OCI-LY7 (cell line): ENCODE results near the gene PREP. TPM values are rescaled to one million over a fixed set of nuclear protein-coding genes. Genes with fewer than 3 reads are reported as not detected.

Experiments
- BruUV-seq: library from RNA; stranded (reverse); fragments of 400-500 nt; replicated peaks from 2 replicates; lab custom pipeline; 2021; lab: Mats Ljungman, UMichigan
- CTCF ChIA-PET: fragments of 300-600 bp; sonication (Branson Sonifier 250); formaldehyde crosslinking; loops from one replicate; lab custom pipeline; 2022; ENCODE audit warnings: antibody characterized with exemption; ENCODE audit not compliant: unreplicated experiment; lab: Charles Lee
- POLR2A ChIA-PET: fragments of 300-600 bp; sonication (Branson Sonifier 250); formaldehyde crosslinking; loops from one replicate; lab custom pipeline; 2022; ENCODE audit warnings: antibody characterized with exemption; lab: Charles Lee
- DNase-seq: peaks from one replicate; pipeline ENCODE4 v3.0.0-alpha.2; 2015; ENCODE audit warnings: low spot score
- H2AFZ ChIP-seq: fragments of 200-600 bp; sonication (generic), shearing (Covaris generic); 2 replicates; pipeline ENCODE4 v1.6.1; 2014; ENCODE audit warnings: mild to moderate bottlenecking, antibody characterized with exemption, low read length, moderate library complexity
- H3K27ac ChIP-seq: fragments of 200-600 bp; sonication (generic); 2 replicates; pipeline ENCODE4 v1.5.1; 2014; ENCODE audit warnings: mixed run types, low read depth, mild to moderate bottlenecking, moderate library complexity, low read length, inconsistent platforms; ENCODE audit not compliant: poor library complexity, severe bottlenecking
- H3K36me3 ChIP-seq: fragments of 200-600 bp; sonication (generic); 2 replicates; pipeline ENCODE4 v1.6.1; 2014; ENCODE audit warnings: mild to moderate bottlenecking, antibody characterized with exemption, low read length, moderate library complexity, mixed read lengths; ENCODE audit not compliant: insufficient read depth
- H3K4me1 ChIP-seq: fragments of 200-600 bp; sonication (generic); 2 replicates; pipeline ENCODE4 v1.5.1; 2014; ENCODE audit warnings: mild to moderate bottlenecking, low read length; ENCODE audit not compliant: insufficient read depth, poor library complexity, severe bottlenecking
- H3K4me2 ChIP-seq: fragments of 200-600 bp; sonication (generic); 2 replicates; pipeline ENCODE4 v1.6.1; 2014; ENCODE audit warnings: mild to moderate bottlenecking, low read length
- H3K4me3 ChIP-seq: fragments of 200-600 bp; sonication (generic); 2 replicates; pipeline ENCODE4 v1.5.1; 2014; ENCODE audit warnings: mild to moderate bottlenecking, low read depth, low read length; ENCODE audit not compliant: poor library complexity, severe bottlenecking
- H3K79me2 ChIP-seq: fragments of 200-600 bp; sonication (generic); 2 replicates; pipeline ENCODE4 v1.6.1; 2016; ENCODE audit warnings: low read depth, mild to moderate bottlenecking, low read length, moderate library complexity, mixed read lengths; ENCODE audit not compliant: insufficient read depth
- H3K9me2 ChIP-seq: fragments of 200-600 bp; sonication (generic); 2 replicates; pipeline ENCODE4 v1.6.1; 2016; ENCODE audit warnings: mild to moderate bottlenecking, low read length, mixed read lengths; ENCODE audit not compliant: insufficient read depth
- H3K9me3 ChIP-seq: fragments of 200-600 bp; sonication (generic); 2 replicates; pipeline ENCODE4 v1.6.1; 2014; ENCODE audit warnings: mild to moderate bottlenecking, mixed run types, low read length, mixed read lengths
- H4K20me1 ChIP-seq: fragments of 200-600 bp; sonication (generic); 2 replicates; pipeline ENCODE4 v1.6.1; 2014; ENCODE audit warnings: mild to moderate bottlenecking, antibody characterized with exemption, low read length, moderate library complexity, mixed read lengths; ENCODE audit not compliant: insufficient read depth
- EZH2phosphoT487 ChIP-seq: fragments of 200-600 bp; sonication (generic); IDR thresholded peaks from 2 replicates; pipeline ENCODE4 v1.6.1; 2018; ENCODE audit warnings: low read depth, borderline replicate concordance, mild to moderate bottlenecking, mixed run types, antibody characterized with exemption, low read length, moderate library complexity, mixed read lengths
- intact Hi-C: fragments of 100-400 bp; cut with micrococcal nuclease; formaldehyde crosslinking; loops from one replicate; pipeline ENCODE4 v1.10.0; 2022; ENCODE audit not compliant: unreplicated experiment
- total RNA-seq, 2 experiments: library from RNA; depleted of rRNA in 1 of 2; stranded (reverse); fragments of >200 nt in 1 of 2; shearing (Covaris generic) in 1 of 2; gene quantifications; 2 replicates each; pipeline ENCODE4 v1.2.3, GENCODE V29; 2014 to 2022
- TF ChIP-seq, protein P1 (sequence below): fragments of 200-600 bp; sonication (generic); conservative IDR thresholded peaks from 2 replicates; pipeline ENCODE4 v1.5.1; 2014; ENCODE audit warnings: mild to moderate bottlenecking, antibody characterized with exemption, low read length, moderate library complexity, mixed read lengths

The PREP gene
- total RNA-seq, 2 experiments from 2014 or later: 10.4 to 27.0 TPM

DNA sequence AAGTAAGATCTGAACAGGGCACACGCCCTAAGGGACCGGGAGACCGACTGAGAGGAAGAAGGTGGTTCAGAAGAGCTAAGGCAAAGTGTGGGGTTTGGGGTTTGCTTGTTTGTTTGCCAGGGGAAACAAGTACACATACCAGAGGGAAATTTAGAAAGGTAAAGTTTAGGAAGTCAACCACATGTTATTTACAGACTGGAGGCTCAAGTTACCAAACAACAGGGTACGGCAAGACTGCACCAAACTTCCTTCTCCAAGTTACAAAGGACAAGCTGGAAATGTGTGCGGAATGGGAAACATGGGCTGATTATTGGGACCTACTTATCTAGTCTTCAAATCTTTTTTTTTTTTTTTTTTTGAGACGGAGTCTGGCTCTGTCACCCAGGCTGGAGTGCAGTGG, 11.2 kb downstream of the PREP start:
- ChIA-PET CTCF (no interaction called here), POLR2A (no interaction called here)
- Histone ChIP-seq H3K4me1 (no peaks in the 10 kb centered on the region), H3K4me3 (no peak overlapping the region), H3K4me2 (no peak overlapping the region), H3K36me3 (peaks cover 28% of the 10 kb centered on the region), H2AFZ (no peak overlapping the region), H3K27ac (no peak overlapping the region), H3K9me3 (no peaks in the 10 kb centered on the region), H3K9me2 (no peaks in the 10 kb centered on the region), H3K79me2 (no peaks in the 10 kb centered on the region), H4K20me1 (no peaks in the 10 kb centered on the region)
- TF ChIP-seq, protein P1, sequence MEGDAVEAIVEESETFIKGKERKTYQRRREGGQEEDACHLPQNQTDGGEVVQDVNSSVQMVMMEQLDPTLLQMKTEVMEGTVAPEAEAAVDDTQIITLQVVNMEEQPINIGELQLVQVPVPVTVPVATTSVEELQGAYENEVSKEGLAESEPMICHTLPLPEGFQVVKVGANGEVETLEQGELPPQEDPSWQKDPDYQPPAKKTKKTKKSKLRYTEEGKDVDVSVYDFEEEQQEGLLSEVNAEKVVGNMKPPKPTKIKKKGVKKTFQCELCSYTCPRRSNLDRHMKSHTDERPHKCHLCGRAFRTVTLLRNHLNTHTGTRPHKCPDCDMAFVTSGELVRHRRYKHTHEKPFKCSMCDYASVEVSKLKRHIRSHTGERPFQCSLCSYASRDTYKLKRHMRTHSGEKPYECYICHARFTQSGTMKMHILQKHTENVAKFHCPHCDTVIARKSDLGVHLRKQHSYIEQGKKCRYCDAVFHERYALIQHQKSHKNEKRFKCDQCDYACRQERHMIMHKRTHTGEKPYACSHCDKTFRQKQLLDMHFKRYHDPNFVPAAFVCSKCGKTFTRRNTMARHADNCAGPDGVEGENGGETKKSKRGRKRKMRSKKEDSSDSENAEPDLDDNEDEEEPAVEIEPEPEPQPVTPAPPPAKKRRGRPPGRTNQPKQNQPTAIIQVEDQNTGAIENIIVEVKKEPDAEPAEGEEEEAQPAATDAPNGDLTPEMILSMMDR: no peak
- TF ChIP-seq EZH2phosphoT487: no peak
- no peak for DNase-seq
- intact Hi-C loops: no loop called here
- BruUV-seq: no TSS peak

DNA sequence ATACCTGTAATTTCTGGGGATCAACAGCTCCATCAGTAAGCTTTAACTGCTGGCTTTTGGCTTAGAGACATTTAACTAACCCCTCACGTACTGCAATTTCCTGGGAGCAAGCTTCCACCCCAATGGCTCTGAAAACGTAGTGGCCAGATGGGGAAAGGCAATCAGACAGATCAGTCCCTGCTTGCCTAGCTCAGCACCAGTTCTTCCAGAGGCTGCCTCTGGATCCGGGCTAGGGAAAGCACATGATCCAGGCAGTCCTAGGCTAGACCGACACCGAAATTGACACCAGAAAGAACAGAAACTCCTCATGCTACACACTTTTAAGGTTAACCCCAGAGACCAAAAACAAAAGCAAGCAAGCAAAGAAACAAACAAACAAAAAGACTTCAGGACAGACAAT, 13.3 kb downstream of the PREP start:
- BruUV-seq: no TSS peak
- peaks cover 14% of the 10 kb centered on the region for H3K36me3 ChIP-seq

DNA sequence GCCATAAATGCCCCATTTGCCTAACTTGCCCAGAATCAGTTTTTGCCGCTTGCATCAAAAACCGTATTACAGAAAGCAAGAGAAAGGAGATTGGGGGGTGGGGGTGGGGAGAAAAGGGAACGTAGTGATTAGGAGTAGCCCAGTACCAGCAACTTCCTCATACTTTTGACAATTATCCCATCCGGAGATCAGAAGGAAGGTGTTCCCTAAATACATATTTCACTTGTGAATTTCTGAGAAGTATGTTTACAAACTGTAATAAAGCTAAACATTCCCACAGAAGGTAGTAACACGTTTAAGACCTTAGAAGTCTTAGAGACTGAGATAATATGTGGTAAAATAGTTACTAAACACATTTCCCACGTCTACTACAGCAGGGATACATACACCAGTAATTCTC, 14.5 kb downstream of the PREP start:
- Histone ChIP-seq H3K36me3 (peaks cover 20% of the 10 kb centered on the region), H3K9me3 (no peaks in the 10 kb centered on the region), H3K79me2 (no peaks in the 10 kb centered on the region), H2AFZ (no peak overlapping the region), H3K4me1 (no peaks in the 10 kb centered on the region), H3K9me2 (no peaks in the 10 kb centered on the region), H4K20me1 (peaks cover 6% of the 10 kb centered on the region; the same call in 1 of the 2 replicates), H3K27ac (no peak overlapping the region), H3K4me3 (no peak overlapping the region), H3K4me2 (no peak overlapping the region)
- TF ChIP-seq, protein P1: no peak
- TF ChIP-seq EZH2phosphoT487: no peak
- POLR2A ChIA-PET: no interaction called here
- DNase-seq: no peak
- intact Hi-C loops: no loop called here
- CTCF ChIA-PET: no interaction called here
- no TSS peak for BruUV-seq

More for the DNA sequence above, 13.3 kb downstream of the PREP start:
- H3K79me2 ChIP-seq: no peaks in the 10 kb centered on the region
- no peak overlapping the region for H3K4me2 ChIP-seq
- H3K27ac ChIP-seq: no peak overlapping the region
- CTCF ChIA-PET: no interaction called here
- H3K9me3 ChIP-seq: no peaks in the 10 kb centered on the region
- no peak overlapping the region for H2AFZ ChIP-seq
- POLR2A ChIA-PET: interaction anchor here (0.9 kb wide), 1 partner anchor 9 kb away, joined by 3 read pairs; no protein-coding TSS in a partner anchor
- intact Hi-C loops: no loop called here
- no peak for DNase-seq
- H4K20me1 ChIP-seq: peaks cover 1% of the 10 kb centered on the region; the same call in 1 of the 2 replicates
- H3K4me3 ChIP-seq: no peak overlapping the region
- no peak for TF ChIP-seq EZH2phosphoT487
- TF ChIP-seq, protein P1: no peak
- H3K4me1 ChIP-seq: no peaks in the 10 kb centered on the region
- no peaks in the 10 kb centered on the region for H3K9me2 ChIP-seq
